22Rv1 (cell line): ENCODE data around the gene TRIM39.

Experiments used
- ZFX ChIP-seq: fragments of 450-650 bp; IDR thresholded peaks from 2 replicates; pipeline ENCODE4 v1.6.1; 2017; ENCODE audit warnings: antibody characterized with exemption, borderline replicate concordance
- TF ChIP-seq, protein P1 (sequence below): fragments of 450-650 bp; IDR thresholded peaks from 2 replicates; pipeline ENCODE4 v1.5.1; 2017; ENCODE audit warnings: mild to moderate bottlenecking

DNA sequence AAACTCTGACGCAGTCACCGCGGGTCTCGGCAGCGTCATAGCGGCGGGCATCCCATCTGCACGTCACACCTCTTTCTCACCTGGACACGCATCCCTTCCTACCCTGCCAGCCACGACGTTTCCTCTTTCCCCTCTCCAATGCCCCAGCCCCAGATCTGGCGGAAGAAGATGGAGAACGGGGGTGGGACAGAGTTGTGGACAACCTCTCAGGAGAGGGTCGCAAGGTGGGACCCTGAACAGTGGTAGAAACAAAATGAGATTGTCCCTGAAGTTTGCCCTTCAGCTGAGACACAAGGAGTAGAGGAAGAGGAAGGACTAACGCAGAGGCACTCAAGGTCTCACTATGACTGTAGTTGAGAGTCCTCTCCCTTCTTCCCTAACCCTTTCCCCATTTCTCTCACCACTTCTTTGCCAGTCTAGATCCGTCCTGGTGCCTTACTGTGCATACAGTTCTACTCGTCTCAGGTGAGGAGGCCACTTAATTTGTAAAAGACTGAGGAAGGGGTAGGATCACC is 562 bp downstream of the TRIM39 start:
- TF ChIP-seq, protein P1, sequence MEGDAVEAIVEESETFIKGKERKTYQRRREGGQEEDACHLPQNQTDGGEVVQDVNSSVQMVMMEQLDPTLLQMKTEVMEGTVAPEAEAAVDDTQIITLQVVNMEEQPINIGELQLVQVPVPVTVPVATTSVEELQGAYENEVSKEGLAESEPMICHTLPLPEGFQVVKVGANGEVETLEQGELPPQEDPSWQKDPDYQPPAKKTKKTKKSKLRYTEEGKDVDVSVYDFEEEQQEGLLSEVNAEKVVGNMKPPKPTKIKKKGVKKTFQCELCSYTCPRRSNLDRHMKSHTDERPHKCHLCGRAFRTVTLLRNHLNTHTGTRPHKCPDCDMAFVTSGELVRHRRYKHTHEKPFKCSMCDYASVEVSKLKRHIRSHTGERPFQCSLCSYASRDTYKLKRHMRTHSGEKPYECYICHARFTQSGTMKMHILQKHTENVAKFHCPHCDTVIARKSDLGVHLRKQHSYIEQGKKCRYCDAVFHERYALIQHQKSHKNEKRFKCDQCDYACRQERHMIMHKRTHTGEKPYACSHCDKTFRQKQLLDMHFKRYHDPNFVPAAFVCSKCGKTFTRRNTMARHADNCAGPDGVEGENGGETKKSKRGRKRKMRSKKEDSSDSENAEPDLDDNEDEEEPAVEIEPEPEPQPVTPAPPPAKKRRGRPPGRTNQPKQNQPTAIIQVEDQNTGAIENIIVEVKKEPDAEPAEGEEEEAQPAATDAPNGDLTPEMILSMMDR: no peak
- no peak for TF ChIP-seq ZFX
